Measurements from ENCODE around the gene COL26A1.

The COL26A1 gene

DNA sequence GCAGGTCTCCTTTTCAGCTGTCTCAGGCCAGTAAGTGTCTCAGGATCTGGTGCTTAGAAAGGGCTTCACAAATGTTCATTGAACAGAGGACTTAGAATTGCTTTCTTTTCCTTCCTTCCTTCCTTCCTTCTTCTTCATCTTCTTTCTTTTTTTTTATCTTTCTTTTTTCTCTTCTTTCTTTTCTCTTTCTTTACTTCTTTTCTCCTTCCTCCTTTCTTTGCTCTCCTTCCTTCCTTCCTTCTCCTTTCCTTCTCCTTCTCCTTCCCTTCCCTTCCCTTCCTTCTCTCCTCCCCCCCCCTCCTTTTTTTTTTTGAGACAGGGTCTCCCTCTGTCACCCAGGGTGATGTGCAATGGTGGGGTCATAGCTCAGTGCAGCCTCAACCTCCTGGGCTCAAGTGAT lies 34.6 kb downstream of the COL26A1 start:
- CTCF ChIA-PET, result interaction anchor here (1.0 to 1.1 kb wide), 2 partner anchors 76 to 253 kb away, joined by 3 read pairs; partner anchors contain the start of gene IFT22
- H3K4me1 ChIP-seq (ENCODE audit: control insufficient read depth, insufficient read depth, low read length), result 0 out of 2 replicates have a peak, but pooled peaks cover 3% of the 10 kb centered on the region
- no peak overlapping the region for H3K4me3 ChIP-seq (ENCODE audit: low read depth, low read length)
- H3K9me3 ChIP-seq (ENCODE audit: control insufficient read depth, insufficient read depth, low read depth, low read length), result no peaks in the 10 kb centered on the region
- H3K36me3 ChIP-seq (ENCODE audit: control insufficient read depth in 2 of 2, insufficient read depth in 1 of 2, low read length in 2 of 2), result no peaks in the 10 kb centered on the region
- H3K27ac ChIP-seq (ENCODE audit: extremely low read depth, low read depth, low read length), result no peak overlapping the region
- POLR2A ChIA-PET, result no interaction called here
- TF ChIP-seq ZNF366 (tag by site-specific recombination; conservative IDR thresholded peaks at IDR 0.05) (peak; percentile 83), PRDM1 (tag by site-specific recombination; IDR thresholded peaks at IDR 0.05) (peak; percentile 78), BCL11B (tag by site-specific recombination; IDR thresholded peaks at IDR 0.05; ENCODE audit: low read depth) (no peak), ZNF76 (tag by site-specific recombination; IDR thresholded peaks at IDR 0.05; ENCODE audit: borderline replicate concordance, low read depth) (no peak), OSR2 (tag by site-specific recombination; IDR thresholded peaks at IDR 0.05) (no peak), ZNF670 (tag by site-specific recombination; IDR thresholded peaks at IDR 0.05; ENCODE audit: low read depth) (no peak)

DNA sequence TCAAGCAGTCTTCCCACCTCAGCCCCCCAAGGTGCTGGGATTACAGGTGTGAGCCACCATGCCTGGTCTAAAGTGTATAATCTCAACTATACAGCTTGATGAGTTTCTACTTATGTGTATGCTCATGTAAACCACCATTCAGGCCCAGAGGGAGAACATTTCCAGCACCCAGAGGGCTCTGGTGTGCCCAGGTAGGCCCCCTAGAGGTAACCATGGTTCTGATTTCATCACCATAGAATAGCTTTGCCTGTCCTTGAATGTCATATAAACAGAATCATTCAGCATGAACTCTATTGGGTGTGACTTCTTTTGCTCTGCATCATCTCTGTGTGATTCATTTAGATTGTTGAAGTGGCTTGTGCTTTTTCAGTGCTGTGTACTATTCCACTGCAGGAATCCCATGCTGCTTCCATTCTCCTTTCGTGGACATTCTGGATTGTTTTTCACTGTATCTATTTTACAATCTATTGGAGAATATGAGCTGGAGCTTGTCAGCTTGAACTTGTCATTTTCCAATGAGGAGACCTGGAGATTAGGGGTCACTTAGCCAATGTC lies 35.2 kb downstream of the COL26A1 start:
- CTCF ChIA-PET, result interaction anchor here (0.8 to 1.7 kb wide), 5 partner anchors 13 to 253 kb away, joined by 3 to 8 read pairs (median 3); partner anchors contain the start of gene IFT22
- Histone ChIP-seq H3K9me3 (ENCODE audit: control insufficient read depth, insufficient read depth, low read depth, low read length) (no peaks in the 10 kb centered on the region), H3K27ac (ENCODE audit: extremely low read depth, low read depth, low read length) (no peak overlapping the region), H3K4me1 (ENCODE audit: control insufficient read depth, insufficient read depth, low read length) (0 out of 2 replicates have a peak, but pooled peaks cover 3% of the 10 kb centered on the region), H3K4me3 (ENCODE audit: low read depth, low read length) (no peak overlapping the region), H3K36me3 (ENCODE audit: control insufficient read depth in 2 of 2, insufficient read depth in 1 of 2, low read length in 2 of 2) (no peaks in the 10 kb centered on the region)
- TF ChIP-seq ZNF560 (tag by site-specific recombination; IDR thresholded peaks at IDR 0.05; ENCODE audit: borderline replicate concordance) (no peak), SCRT1 (tag by site-specific recombination; IDR thresholded peaks at IDR 0.05; ENCODE audit: borderline replicate concordance) (no peak), ZNF274 (IDR thresholded peaks at IDR 0.05; ENCODE audit: low read length) (no peak), ZNF274 (tag by site-specific recombination; IDR thresholded peaks at IDR 0.05; ENCODE audit: borderline replicate concordance) (no peak), KLF9 (tag by site-specific recombination; IDR thresholded peaks at IDR 0.05; ENCODE audit: low read depth) (no peak), ZNF23 (tag by site-specific recombination; IDR thresholded peaks at IDR 0.05; ENCODE audit: borderline replicate concordance) (no peak), MZF1 (tag by site-specific recombination; IDR thresholded peaks at IDR 0.05; ENCODE audit: borderline replicate concordance) (no peak), ZNF529 (tag by site-specific recombination; IDR thresholded peaks at IDR 0.05; ENCODE audit: insufficient replicate concordance) (no peak), ZNF623 (tag by site-specific recombination; IDR thresholded peaks at IDR 0.05) (no peak), ZEB2 (tag by site-specific recombination; IDR thresholded peaks at IDR 0.05) (no peak), ZNF146 (tag by site-specific recombination; IDR thresholded peaks at IDR 0.05) (peak; percentile 99), KLF10 (tag by site-specific recombination; IDR thresholded peaks at IDR 0.05) (no peak)
- TF ChIP-seq, protein P1, sequence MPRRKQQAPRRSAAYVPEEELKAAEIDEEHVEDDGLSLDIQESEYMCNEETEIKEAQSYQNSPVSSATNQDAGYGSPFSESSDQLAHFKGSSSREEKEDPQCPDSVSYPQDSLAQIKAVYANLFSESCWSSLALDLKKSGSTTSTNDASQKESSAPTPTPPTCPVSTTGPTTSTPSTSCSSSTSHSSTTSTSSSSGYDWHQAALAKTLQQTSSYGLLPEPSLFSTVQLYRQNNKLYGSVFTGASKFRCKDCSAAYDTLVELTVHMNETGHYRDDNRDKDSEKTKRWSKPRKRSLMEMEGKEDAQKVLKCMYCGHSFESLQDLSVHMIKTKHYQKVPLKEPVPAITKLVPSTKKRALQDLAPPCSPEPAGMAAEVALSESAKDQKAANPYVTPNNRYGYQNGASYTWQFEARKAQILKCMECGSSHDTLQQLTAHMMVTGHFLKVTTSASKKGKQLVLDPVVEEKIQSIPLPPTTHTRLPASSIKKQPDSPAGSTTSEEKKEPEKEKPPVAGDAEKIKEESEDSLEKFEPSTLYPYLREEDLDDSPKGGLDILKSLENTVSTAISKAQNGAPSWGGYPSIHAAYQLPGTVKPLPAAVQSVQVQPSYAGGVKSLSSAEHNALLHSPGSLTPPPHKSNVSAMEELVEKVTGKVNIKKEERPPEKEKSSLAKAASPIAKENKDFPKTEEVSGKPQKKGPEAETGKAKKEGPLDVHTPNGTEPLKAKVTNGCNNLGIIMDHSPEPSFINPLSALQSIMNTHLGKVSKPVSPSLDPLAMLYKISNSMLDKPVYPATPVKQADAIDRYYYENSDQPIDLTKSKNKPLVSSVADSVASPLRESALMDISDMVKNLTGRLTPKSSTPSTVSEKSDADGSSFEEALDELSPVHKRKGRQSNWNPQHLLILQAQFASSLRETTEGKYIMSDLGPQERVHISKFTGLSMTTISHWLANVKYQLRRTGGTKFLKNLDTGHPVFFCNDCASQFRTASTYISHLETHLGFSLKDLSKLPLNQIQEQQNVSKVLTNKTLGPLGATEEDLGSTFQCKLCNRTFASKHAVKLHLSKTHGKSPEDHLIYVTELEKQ (tag by site-specific recombination; IDR thresholded peaks at IDR 0.05; ENCODE audit: borderline replicate concordance), result no peak
- TF ChIP-seq, protein P2, sequence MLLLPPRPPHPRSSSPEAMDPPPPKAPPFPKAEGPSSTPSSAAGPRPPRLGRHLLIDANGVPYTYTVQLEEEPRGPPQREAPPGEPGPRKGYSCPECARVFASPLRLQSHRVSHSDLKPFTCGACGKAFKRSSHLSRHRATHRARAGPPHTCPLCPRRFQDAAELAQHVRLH (tag by site-specific recombination; IDR thresholded peaks at IDR 0.05), result peak; percentile 45; the same call in 1 of the 2 replicates
- TF ChIP-seq, protein P3, sequence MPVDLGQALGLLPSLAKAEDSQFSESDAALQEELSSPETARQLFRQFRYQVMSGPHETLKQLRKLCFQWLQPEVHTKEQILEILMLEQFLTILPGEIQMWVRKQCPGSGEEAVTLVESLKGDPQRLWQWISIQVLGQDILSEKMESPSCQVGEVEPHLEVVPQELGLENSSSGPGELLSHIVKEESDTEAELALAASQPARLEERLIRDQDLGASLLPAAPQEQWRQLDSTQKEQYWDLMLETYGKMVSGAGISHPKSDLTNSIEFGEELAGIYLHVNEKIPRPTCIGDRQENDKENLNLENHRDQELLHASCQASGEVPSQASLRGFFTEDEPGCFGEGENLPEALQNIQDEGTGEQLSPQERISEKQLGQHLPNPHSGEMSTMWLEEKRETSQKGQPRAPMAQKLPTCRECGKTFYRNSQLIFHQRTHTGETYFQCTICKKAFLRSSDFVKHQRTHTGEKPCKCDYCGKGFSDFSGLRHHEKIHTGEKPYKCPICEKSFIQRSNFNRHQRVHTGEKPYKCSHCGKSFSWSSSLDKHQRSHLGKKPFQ (tag by site-specific recombination; IDR thresholded peaks at IDR 0.05), result no peak
- POLR2A ChIA-PET, result no interaction called here
